Caco-2 (cell line): ENCODE data around the gene MS4A6A. TPM values are rescaled to one million over a fixed set of nuclear protein-coding genes. Genes with fewer than 3 reads are reported as not detected.

Experiments
- BruUV-seq: library from RNA; stranded (reverse); fragments of 400-500 nt; replicated peaks from 2 replicates; lab custom pipeline; 2021; lab: Mats Ljungman, UMichigan
- CTCF ChIA-PET: fragments of 300-600 bp; sonication (Branson Sonifier 250); formaldehyde crosslinking; loops from one replicate; lab custom pipeline; 2022; ENCODE audit warnings: antibody characterized with exemption; lab: Charles Lee
- POLR2A ChIA-PET: fragments of 300-600 bp; sonication (Branson Sonifier 250); formaldehyde crosslinking; loops from one replicate; lab custom pipeline; 2022; ENCODE audit warnings: antibody characterized with exemption; lab: Charles Lee
- DNase-seq, 2 experiments: peaks; one replicate each; pipeline versions ENCODE4 v3.0.0 to v3.0.0-alpha.2; 2020 to 2022
- H3K27me3 ChIP-seq: replicated peaks from 2 replicates; pipeline ENCODE4 v1.6.0; 2011; ENCODE audit warnings: low read length; ENCODE audit not compliant: control insufficient read depth, insufficient read depth
- H3K36me3 ChIP-seq: 2 replicates; pipeline ENCODE4 v1.5.1; 2011; ENCODE audit warnings: low read length; ENCODE audit not compliant: control insufficient read depth, insufficient read depth
- H3K4me1 ChIP-seq: fragments of 250-450 bp; sonication (Bioruptor Pico); 2 replicates; pipeline ENCODE4 v1.5.1; 2020; ENCODE audit warnings: mild to moderate bottlenecking
- H3K4me3 ChIP-seq: 2 replicates; pipeline ENCODE4 v1.5.1; 2011; ENCODE audit warnings: low read depth, mild to moderate bottlenecking, control low read depth, low read length
- H3K9me3 ChIP-seq: fragments of 250-450 bp; sonication (Bioruptor Pico); 2 replicates; pipeline ENCODE4 v1.5.1; 2020; ENCODE audit warnings: mild to moderate bottlenecking, moderate library complexity
- H3K27ac Mint-ChIP-seq: one replicate; pipeline ENCODE4 v1.8.0; 2022; ENCODE audit warnings: mixed read lengths; ENCODE audit not compliant: unreplicated experiment
- H3K27me3 Mint-ChIP-seq: one replicate; pipeline ENCODE4 v1.8.0; 2022; ENCODE audit warnings: mixed read lengths; ENCODE audit not compliant: insufficient read depth, unreplicated experiment
- H3K36me3 Mint-ChIP-seq: one replicate; pipeline ENCODE4 v1.8.0; 2022; ENCODE audit warnings: mild to moderate bottlenecking, mixed read lengths; ENCODE audit not compliant: insufficient read depth, unreplicated experiment
- H3K4me1 Mint-ChIP-seq: one replicate; pipeline ENCODE4 v1.8.0; 2022; ENCODE audit warnings: low read depth, mixed read lengths; ENCODE audit not compliant: unreplicated experiment
- H3K4me3 Mint-ChIP-seq: one replicate; pipeline ENCODE4 v1.8.0; 2022; ENCODE audit warnings: mild to moderate bottlenecking, moderate library complexity, mixed read lengths; ENCODE audit not compliant: unreplicated experiment
- H3K9me3 Mint-ChIP-seq: one replicate; pipeline ENCODE4 v1.8.0; 2022; ENCODE audit warnings: mixed read lengths; ENCODE audit not compliant: unreplicated experiment
- CTCF ChIP-seq, 2 experiments: fragments of 200-600 bp in 1 of 2; IDR thresholded peaks; 1 replicate in 1 of 2; 2 replicates in 1 of 2; pipeline versions ENCODE4 v1.5.1 to v1.8.0; 2011 to 2022; ENCODE audit warnings: antibody characterized with exemption in 1 of 2, control low read depth in 1 of 2, inconsistent platforms in 1 of 2, low read depth in 1 of 2, low read length in 1 of 2, mild to moderate bottlenecking in 1 of 2, moderate library complexity in 1 of 2; ENCODE audit not compliant: insufficient read depth in 1 of 2, severe bottlenecking in 1 of 2, unreplicated experiment in 1 of 2
- intact Hi-C: fragments of 100-400 bp; cut with micrococcal nuclease; formaldehyde crosslinking; loops from one replicate; pipeline ENCODE4 v1.10.0; 2022; ENCODE audit not compliant: unreplicated experiment
- total RNA-seq: library from RNA; stranded (reverse); gene quantifications from 2 replicates; pipeline ENCODE4 v1.2.3, GENCODE V29; 2022

The MS4A6A gene
- total RNA-seq, 1 experiment from 2014 or later = not detected

DNA sequence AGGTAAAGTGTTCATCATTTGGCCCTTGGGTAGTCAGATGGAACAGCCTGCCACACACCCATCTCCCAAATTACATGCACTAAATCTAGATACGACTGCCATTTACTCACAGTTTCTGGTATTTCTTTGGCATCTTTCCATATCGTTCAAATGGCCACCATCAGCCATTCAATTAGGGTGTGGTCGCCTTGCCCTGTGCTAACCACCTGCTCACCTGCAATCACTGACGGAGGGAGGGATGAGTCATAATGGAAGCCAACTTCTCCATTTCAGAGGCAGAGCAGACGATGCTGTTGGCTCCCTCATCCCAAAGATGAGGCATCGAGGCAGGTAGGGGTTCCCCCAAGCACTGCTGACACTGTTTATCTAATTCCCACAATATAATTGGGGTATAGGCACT is 14.6 kb downstream of the MS4A6A start:
- CTCF ChIA-PET = no interaction called here

DNA sequence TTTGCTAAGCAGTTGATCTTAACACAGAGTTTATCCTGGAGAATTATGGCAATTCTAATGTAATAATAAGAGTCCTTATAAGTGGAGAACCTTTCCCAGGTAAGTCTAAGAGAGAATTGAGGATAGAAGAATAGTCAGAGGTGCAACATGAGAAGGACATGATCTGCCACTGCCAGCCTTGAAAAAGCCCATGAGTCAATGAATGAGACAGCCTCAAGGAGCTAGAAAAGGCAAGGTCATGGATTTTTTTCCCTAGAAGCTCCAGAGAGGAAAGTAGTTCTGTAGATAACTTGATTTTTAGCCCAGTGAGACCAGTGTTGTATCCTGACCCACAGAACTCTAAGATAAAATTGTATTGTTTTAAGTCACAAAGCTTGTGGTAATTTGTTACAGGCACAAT is 16.9 kb downstream of the MS4A6A start:
- Histone ChIP-seq H3K4me1 (no peaks in the 10 kb centered on the region), H3K4me3 (no peak overlapping the region), H3K36me3 (no peaks in the 10 kb centered on the region), H3K27me3 (no peaks in the 10 kb centered on the region), H3K9me3 (peaks cover 5% of the 10 kb centered on the region; the same call in 1 of the 2 replicates)
- no peaks in the 10 kb centered on the region for H3K9me3 Mint-ChIP-seq
- H3K4me3 Mint-ChIP-seq = no peak overlapping the region
- H3K4me1 Mint-ChIP-seq = no peaks in the 10 kb centered on the region
- no peak for TF ChIP-seq CTCF (IDR thresholded peaks at IDR 0.05; ENCODE audit: insufficient read depth in 1 of 2, low read depth in 1 of 2, low read length in 1 of 2, severe bottlenecking in 1 of 2, unreplicated experiment in 1 of 2)
- no TSS peak for BruUV-seq
- no peaks in the 10 kb centered on the region for H3K27me3 Mint-ChIP-seq
- H3K36me3 Mint-ChIP-seq = no peaks in the 10 kb centered on the region
- ChIA-PET CTCF (no interaction called here), POLR2A (no interaction called here)
- intact Hi-C loops = no loop called here
- DNase-seq = no peak
- H3K27ac Mint-ChIP-seq = no peak overlapping the region

More for the DNA sequence above, 14.6 kb downstream of the MS4A6A start:
- H3K9me3 Mint-ChIP-seq = no peaks in the 10 kb centered on the region
- POLR2A ChIA-PET = no interaction called here
- H3K4me3 ChIP-seq = no peak overlapping the region
- H3K36me3 ChIP-seq = no peaks in the 10 kb centered on the region
- no peak overlapping the region for H3K4me3 Mint-ChIP-seq
- intact Hi-C loops = no loop called here
- H3K4me1 ChIP-seq = no peaks in the 10 kb centered on the region
- no peaks in the 10 kb centered on the region for H3K4me1 Mint-ChIP-seq
- no TSS peak for BruUV-seq
- H3K27me3 Mint-ChIP-seq = no peaks in the 10 kb centered on the region
- H3K36me3 Mint-ChIP-seq = no peaks in the 10 kb centered on the region
- H3K27me3 ChIP-seq = no peaks in the 10 kb centered on the region
- TF ChIP-seq CTCF (IDR thresholded peaks at IDR 0.05; ENCODE audit: insufficient read depth in 1 of 2, low read depth in 1 of 2, low read length in 1 of 2, severe bottlenecking in 1 of 2, unreplicated experiment in 1 of 2) = no peak
- peaks cover 5% of the 10 kb centered on the region; the same call in 1 of the 2 replicates for H3K9me3 ChIP-seq
- DNase-seq = no peak
- no peak overlapping the region for H3K27ac Mint-ChIP-seq

GRCh38 chr11:60165538-60165937 is 17.3 kb downstream of the MS4A6A start:
- Mint-ChIP-seq H3K27me3 (no peaks in the 10 kb centered on the region), H3K36me3 (no peaks in the 10 kb centered on the region), H3K4me1 (no peaks in the 10 kb centered on the region), H3K27ac (no peak overlapping the region), H3K9me3 (no peaks in the 10 kb centered on the region), H3K4me3 (no peak overlapping the region)
- Histone ChIP-seq H3K27me3 (no peaks in the 10 kb centered on the region), H3K9me3 (peaks cover 5% of the 10 kb centered on the region; the same call in 1 of the 2 replicates), H3K4me1 (no peaks in the 10 kb centered on the region), H3K4me3 (no peak overlapping the region), H3K36me3 (no peaks in the 10 kb centered on the region)
- intact Hi-C loops = no loop called here
- TF ChIP-seq CTCF (IDR thresholded peaks at IDR 0.05; ENCODE audit: insufficient read depth in 1 of 2, low read depth in 1 of 2, low read length in 1 of 2, severe bottlenecking in 1 of 2, unreplicated experiment in 1 of 2) = no peak
- CTCF ChIA-PET = no interaction called here
- no peak for DNase-seq
- BruUV-seq = no TSS peak
- POLR2A ChIA-PET = no interaction called here
